K562 (cell line): Measurements from ENCODE around the gene CRACR2B. TPM values are rescaled to one million over a fixed set of nuclear protein-coding genes. Genes with fewer than 3 reads are reported as not detected.

Source experiments
- ATF7 ChIP-seq: fragments of 450-650 bp; IDR thresholded peaks from 2 replicates; pipeline ENCODE4 v1.7.1; 2014; ENCODE audit warnings: mild to moderate bottlenecking, moderate library complexity
- CBX8 ChIP-seq: fragments of 200-600 bp; sonication (generic); IDR thresholded peaks from 2 replicates; pipeline ENCODE4 v1.6.1; 2012; ENCODE audit warnings: borderline replicate concordance, mixed run types, low read depth, mild to moderate bottlenecking, moderate library complexity, mixed read lengths, low read length, control low read depth, inconsistent platforms; ENCODE audit not compliant: poor library complexity, severe bottlenecking; ENCODE audit errors: extremely low read depth
- CHD7 ChIP-seq: fragments of 200-600 bp; sonication (generic); IDR thresholded peaks from one replicate; pipeline ENCODE4 v1.6.1; 2012; ENCODE audit warnings: mild to moderate bottlenecking, low read depth, low read length, inconsistent platforms
- CLOCK ChIP-seq: fragments of 250-450 bp; sonication (Bioruptor Pico); IDR thresholded peaks from 2 replicates; pipeline ENCODE4 v1.4.0; 2020; ENCODE audit warnings: mild to moderate bottlenecking, moderate library complexity, borderline replicate concordance
- FOSL1 ChIP-seq: fragments of 200-800 bp; sonication (Bioruptor generic); conservative IDR thresholded peaks from 2 replicates; pipeline ENCODE4 v1.6.1; 2016; ENCODE audit warnings: missing genetic modification characterization, missing compliant biosample characterization
- HMG20A ChIP-seq: fragments of 450-650 bp; formaldehyde crosslinking; conservative IDR thresholded peaks from 2 replicates; pipeline ENCODE4 v1.4.0; 2020; ENCODE audit warnings: mild to moderate bottlenecking, mixed read lengths
- L3MBTL2 ChIP-seq: fragments of 450-650 bp; IDR thresholded peaks from 2 replicates; pipeline ENCODE4 v1.6.1; 2016; ENCODE audit warnings: mild to moderate bottlenecking, moderate library complexity
- MAX ChIP-seq: sonication (generic); formaldehyde crosslinking; IDR thresholded peaks from 2 replicates; pipeline ENCODE4 v1.9.0; 2022; ENCODE audit warnings: mild to moderate bottlenecking, missing genetic modification reagents
- NCOA2 ChIP-seq, 2 experiments: fragments of 450-650 bp; IDR thresholded peaks; 2 replicates each; pipeline ENCODE4 v1.6.1; 2018; ENCODE audit warnings: mild to moderate bottlenecking in 2 of 2, moderate library complexity in 1 of 2; ENCODE audit not compliant: partially characterized antibody in 2 of 2
- SRF ChIP-seq, 2 experiments: fragments of 250-450, 450-650 bp in 1 of 2; sonication (Bioruptor Pico) in 1 of 2; sonication (generic) in 1 of 2; formaldehyde crosslinking; IDR thresholded peaks; 2 replicates each; pipeline versions ENCODE4 v1.5.0 to v1.5.1; 2020 to 2022; ENCODE audit warnings: mild to moderate bottlenecking in 1 of 2, missing genetic modification reagents in 1 of 2
- TRIM24 ChIP-seq, 2 experiments: fragments of 450-650 bp; IDR thresholded peaks; 2 replicates each; pipeline ENCODE4 v1.6.1; 2016
- ZNF133 ChIP-seq: fragments of 250-450 bp; sonication (Bioruptor Pico); IDR thresholded peaks from 2 replicates; pipeline ENCODE4 v1.4.0; 2020; ENCODE audit warnings: mild to moderate bottlenecking
- ZNF212 ChIP-seq: fragments of 450-650 bp; formaldehyde crosslinking; IDR thresholded peaks from 2 replicates; pipeline ENCODE4 v1.4.0; 2020; ENCODE audit warnings: mild to moderate bottlenecking
- ZNF444 ChIP-seq: fragments of 250-450 bp; sonication (Bioruptor Pico); IDR thresholded peaks from 2 replicates; pipeline ENCODE4 v1.4.0; 2020; ENCODE audit warnings: mild to moderate bottlenecking, moderate library complexity
- polyA plus RNA-seq, 8 experiments: library from polyadenylated mRNA; depleted of rRNA in 4 of 8; stranded (reverse) in 5 of 8; unstranded in 3 of 8; fragments of >200 nt; fragmentation: Nextera tagmentation in 2 of 8; fragmentation: Illumina TruSeq in 1 of 8; extraction: Ambion mirVana in 2 of 8; extraction: Trizol in 1 of 8; gene quantifications; 2 replicates each; pipeline versions ENCODE4 v1.2.1 to v1.2.3, GENCODE V29; 2011 to 2014; ENCODE audit warnings: inconsistent platforms in 1 of 8, missing spikeins in 1 of 8
- total RNA-seq, 7 experiments: library from RNA; depleted of rRNA in 6 of 7; stranded (reverse); fragments of >200 nt in 6 of 7; fragmentation: Illumina TruSeq in 2 of 7; extraction: Trizol in 2 of 7; gene quantifications; 2 replicates each; pipeline versions ENCODE4 v1.2.1 to v1.2.3, GENCODE V29; 2011 to 2021; ENCODE audit warnings: low replicate concordance in 1 of 7

Gene CRACR2B
- total and polyA plus RNA-seq, 9 of the 15 experiments (the other 6 are each of a cell fraction or from before 2014, with no cell fraction given), result 0.10 to 51.0 (median 6.0) TPM

- TF ChIP-seq ZNF444 (CRISPR knock-in tag), result no peak
- no peak for TF ChIP-seq FOSL1 (tag)
- no peak for TF ChIP-seq CBX8
- TF ChIP-seq ATF7, result peak; percentile 58; the same call in 1 of the 2 replicates
- no peak for TF ChIP-seq NCOA2 (IDR thresholded peaks at IDR 0.05; ENCODE audit: partially characterized antibody in 2 of 2)
- TF ChIP-seq MAX (CRISPR knock-in tag), result peak; percentile 74
- TF ChIP-seq ZNF133 (CRISPR knock-in tag), result no peak
- TF ChIP-seq HMG20A (CRISPR knock-in tag), result no peak
- TF ChIP-seq TRIM24 (IDR thresholded peaks at IDR 0.05), result peak; percentile 85 to 89
- no peak for TF ChIP-seq SRF (CRISPR knock-in tag; IDR thresholded peaks at IDR 0.05)
- no peak for TF ChIP-seq CHD7
- TF ChIP-seq ZNF212 (CRISPR knock-in tag), result no peak
- no peak for TF ChIP-seq CLOCK (CRISPR knock-in tag)
- peak; percentile 87 for TF ChIP-seq L3MBTL2
These were observed 48.1 kb downstream of the CRACR2B start (continued) for GRCh38 chr11:875769-876301.
